A549 (cell line): ENCODE data around the gene LRRC41. TPM values are rescaled to one million over a fixed set of nuclear protein-coding genes. Genes with fewer than 3 reads are reported as not detected.
"Not testable (repeated sequence)": the region's sequence is repeated elsewhere in the genome, so short reads cannot be mapped to it uniquely, and the experiment has no call there.

Experiments used
- ATAC-seq, 2 experiments: fragments of 200-7000 bp in 1 of 2; fragments of >200 bp in 1 of 2; cut with Nextera tagmentation in 1 of 2; cut with Tn5 transposase in 1 of 2; 3 replicates each; pipeline versions ENCODE4 v1.8.0 to v1.9.1; 2018 to 2020; ENCODE audit warnings: mild to moderate bottlenecking in 1 of 2, moderate library complexity in 1 of 2
- CTCF ChIA-PET: fragments of 300-600 bp; sonication (Branson Sonifier 250); formaldehyde crosslinking; extraction: SDS; loops from one replicate; lab custom pipeline; 2021; ENCODE audit warnings: antibody characterized with exemption, inconsistent platforms; lab: Yijun Ruan, JAX
- POLR2A ChIA-PET: fragments of 350-600 bp; formaldehyde crosslinking; extraction: SDS; loops from one replicate; lab custom pipeline; 2021; ENCODE audit warnings: antibody characterized with exemption, inconsistent platforms; lab: Yijun Ruan, JAX
- DNase-seq, 2 experiments: peaks; one replicate each; pipeline versions ENCODE4 v3.0.0 to v3.0.0-alpha.2; 2011 to 2016; ENCODE audit warnings: low read depth in 1 of 2, low spot score in 1 of 2
- FAIRE-seq: peaks from 2 replicates; lab custom pipeline; 2011; peaks lifted over from hg19 to GRCh38; lab: Jason Lieb, UNC
- H3K27ac ChIP-seq, 2 experiments: fragments of >200 bp; sonication (Bioruptor Twin); formaldehyde crosslinking; 3 replicates each; pipeline ENCODE4 v1.5.1; 2016 to 2017
- H3K4me1 ChIP-seq: fragments of >200 bp; sonication (Bioruptor Twin); formaldehyde crosslinking; 3 replicates; pipeline ENCODE4 v1.6.1; 2016
- H3K4me2 ChIP-seq: fragments of >200 bp; sonication (Bioruptor Twin); formaldehyde crosslinking; 3 replicates; pipeline ENCODE4 v1.6.1; 2016
- H3K4me3 ChIP-seq: fragments of >200 bp; sonication (Bioruptor Twin); formaldehyde crosslinking; 3 replicates; pipeline ENCODE4 v1.5.1; 2016
- H3K9me3 ChIP-seq: fragments of >200 bp; sonication (Bioruptor Twin); formaldehyde crosslinking; 3 replicates; pipeline ENCODE4 v1.6.1; 2016
- FOSL2 ChIP-seq, 2 experiments: fragments of 450-650 bp in 1 of 2; fragments of >200 bp in 1 of 2; sonication (Bioruptor Twin) in 1 of 2; formaldehyde crosslinking; IDR thresholded peaks; 2 replicates each; pipeline versions ENCODE4 v1.5.0 to v1.6.1; 2016 to 2020; ENCODE audit warnings: mild to moderate bottlenecking in 1 of 2, moderate library complexity in 1 of 2
- HMGXB4 ChIP-seq: fragments of 250-450 bp; sonication (Bioruptor Pico); IDR thresholded peaks from 2 replicates; pipeline ENCODE4 v1.5.0; 2021; ENCODE audit warnings: mild to moderate bottlenecking, moderate library complexity, borderline replicate concordance
- HOXA7 ChIP-seq: fragments of 250-450 bp; sonication (Bioruptor Pico); IDR thresholded peaks from 2 replicates; pipeline ENCODE4 v1.5.0; 2020; ENCODE audit warnings: mild to moderate bottlenecking, moderate library complexity
- KDM1A ChIP-seq: fragments of 200-600 bp; sonication (generic); IDR thresholded peaks from 2 replicates; pipeline ENCODE4 v1.6.1; 2016; ENCODE audit warnings: low read depth, mild to moderate bottlenecking
- MAFK ChIP-seq: fragments of 450-650 bp; IDR thresholded peaks from 2 replicates; pipeline ENCODE4 v1.6.1; 2014; ENCODE audit not compliant: partially characterized antibody
- SREBF2 ChIP-seq: fragments of 450-650 bp; IDR thresholded peaks from 2 replicates; pipeline ENCODE4 v1.6.1; 2014; ENCODE audit warnings: mild to moderate bottlenecking, moderate library complexity
- ZC3H11A ChIP-seq: fragments of 450-650 bp; IDR thresholded peaks from 2 replicates; pipeline ENCODE4 v1.6.1; 2014; ENCODE audit warnings: antibody characterized with exemption, mild to moderate bottlenecking
- WGBS: methylation state at CpG from one replicate; pipeline ENCODE4 v1.1.6; 2017; ENCODE audit errors: missing lambda C conversion rate; 5-methylcytosine and 5-hydroxymethylcytosine counted together
- polyA plus RNA-seq, 4 experiments: library from polyadenylated mRNA; depleted of rRNA in 3 of 4; stranded (reverse); fragments of >200 nt; fragmentation: RNase III in 1 of 4; extraction: RNeasy Plus Mini Kit Qiagen cat#74134 plus additional on column Dnase treatment in 1 of 4; gene quantifications; 2 replicates in 3 of 4; 3 replicates in 1 of 4; pipeline ENCODE4 v1.2.3, GENCODE V29; 2011 to 2017
- TF ChIP-seq, protein P1 (sequence below): fragments of >200 bp; sonication (Bioruptor Twin); formaldehyde crosslinking; IDR thresholded peaks from 3 replicates; pipeline ENCODE4 v1.5.1; 2016

The LRRC41 gene
- polyA plus RNA-seq, 2 of the 4 experiments (the other 2 are of a cell fraction), result 28.6 to 33.4 TPM

DNA sequence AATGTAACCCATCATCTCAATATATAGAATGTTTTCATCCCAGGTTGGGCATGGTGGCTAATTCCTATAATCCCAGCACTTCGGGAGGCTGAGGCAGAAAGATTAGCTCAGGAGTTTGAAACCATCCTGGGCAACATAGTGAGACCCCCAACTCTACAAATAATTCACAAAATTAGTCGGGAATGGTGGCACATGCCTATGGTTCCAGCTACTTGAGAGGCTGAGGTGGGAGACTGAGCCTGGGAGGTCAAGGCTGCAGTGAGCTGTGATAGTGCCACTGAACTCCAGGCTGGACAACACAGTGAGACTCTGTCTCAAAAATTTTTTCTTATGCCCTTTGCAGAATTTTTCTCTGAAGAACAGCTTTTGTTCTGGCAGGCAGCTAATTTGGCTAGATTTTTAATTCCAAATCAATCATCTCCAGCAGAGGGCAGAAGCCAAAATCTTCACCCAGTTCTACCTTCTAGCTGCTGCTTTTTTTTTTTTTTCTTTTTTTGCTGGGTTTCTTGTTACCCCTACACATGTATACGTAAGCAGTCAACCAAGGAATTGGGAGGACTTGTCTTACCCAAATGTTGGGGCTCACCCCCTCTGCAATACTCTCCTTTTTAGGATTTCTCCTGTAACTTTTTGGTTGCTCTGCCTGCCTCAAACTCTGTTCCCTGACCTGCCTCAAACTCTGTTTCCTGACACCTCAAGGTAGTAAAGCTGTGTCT lies 58.6 kb downstream of the LRRC41 start:
- peaks cover 12% of the 10 kb centered on the region for H3K4me1 ChIP-seq
- H3K4me3 ChIP-seq, result no peak overlapping the region
- 0 out of 3 replicates have a peak overlapping the region, but pooled peaks have one; percentile 13 for H3K4me2 ChIP-seq
- DNase-seq (peak; percentile 17 to 47), ATAC-seq (no peak; a peak in 1 of 6 replicates), FAIRE-seq (no peak)
- no peak overlapping the region for H3K27ac ChIP-seq
- 12% methylated on average over 3 of the region's 3 CpGs for WGBS
- ChIA-PET POLR2A (no interaction called here), CTCF (interaction anchor here (0.6 to 2.5 kb wide), 18 partner anchors 10 to 844 kb away, joined by 3 to 13 read pairs (median 3); no protein-coding TSS in a partner anchor)
- TF ChIP-seq, protein P1, sequence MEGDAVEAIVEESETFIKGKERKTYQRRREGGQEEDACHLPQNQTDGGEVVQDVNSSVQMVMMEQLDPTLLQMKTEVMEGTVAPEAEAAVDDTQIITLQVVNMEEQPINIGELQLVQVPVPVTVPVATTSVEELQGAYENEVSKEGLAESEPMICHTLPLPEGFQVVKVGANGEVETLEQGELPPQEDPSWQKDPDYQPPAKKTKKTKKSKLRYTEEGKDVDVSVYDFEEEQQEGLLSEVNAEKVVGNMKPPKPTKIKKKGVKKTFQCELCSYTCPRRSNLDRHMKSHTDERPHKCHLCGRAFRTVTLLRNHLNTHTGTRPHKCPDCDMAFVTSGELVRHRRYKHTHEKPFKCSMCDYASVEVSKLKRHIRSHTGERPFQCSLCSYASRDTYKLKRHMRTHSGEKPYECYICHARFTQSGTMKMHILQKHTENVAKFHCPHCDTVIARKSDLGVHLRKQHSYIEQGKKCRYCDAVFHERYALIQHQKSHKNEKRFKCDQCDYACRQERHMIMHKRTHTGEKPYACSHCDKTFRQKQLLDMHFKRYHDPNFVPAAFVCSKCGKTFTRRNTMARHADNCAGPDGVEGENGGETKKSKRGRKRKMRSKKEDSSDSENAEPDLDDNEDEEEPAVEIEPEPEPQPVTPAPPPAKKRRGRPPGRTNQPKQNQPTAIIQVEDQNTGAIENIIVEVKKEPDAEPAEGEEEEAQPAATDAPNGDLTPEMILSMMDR, result peak; percentile 37
- no peak for TF ChIP-seq ZC3H11A
- no peaks in the 10 kb centered on the region for H3K9me3 ChIP-seq

- H3K4me2 ChIP-seq, FAIRE-seq, H3K4me3 ChIP-seq, ATAC-seq, DNase-seq, H3K27ac ChIP-seq, H3K9me3 ChIP-seq, POLR2A ChIA-PET: not testable (repeated sequence)
- 84% methylated on average over 3 of the region's 3 CpGs for WGBS
- CTCF ChIA-PET, result interaction anchor here (1.3 to 2.2 kb wide), 2 partner anchors 12 to 208 kb away, joined by 4 to 9 read pairs; no protein-coding TSS in a partner anchor
- H3K4me1 ChIP-seq, result peaks cover 11% of the 10 kb centered on the region
Observed at GRCh38 chr1:46243831-46244230, 59.6 kb downstream of the LRRC41 start.

- TF ChIP-seq KDM1A (no peak), MAFK (no peak), HOXA7 (CRISPR knock-in tag) (no peak), SREBF2 (no peak), HMGXB4 (CRISPR knock-in tag) (no peak)
- DNase-seq (no peak), ATAC-seq (no peak), FAIRE-seq (no peak)
- H3K4me1 ChIP-seq, result peaks cover 5% of the 10 kb centered on the region; the same call in 1 of the 3 replicates
- CTCF ChIA-PET, result no interaction called here
- no peaks in the 10 kb centered on the region for H3K9me3 ChIP-seq
- no peak overlapping the region for H3K4me2 ChIP-seq
- WGBS, result 70% methylated on average over 1 of the region's 1 CpG
- H3K27ac ChIP-seq, result no peak overlapping the region
- POLR2A ChIA-PET, result no interaction called here
- no peak overlapping the region for H3K4me3 ChIP-seq
Observed at GRCh38 chr1:46242918-46243317, 60.5 kb downstream of the LRRC41 start.

GRCh38 chr1:46241733-46242132 lies 61.7 kb downstream of the LRRC41 start:
- FAIRE-seq, DNase-seq, H3K4me2 ChIP-seq, H3K27ac ChIP-seq, H3K9me3 ChIP-seq, H3K4me1 ChIP-seq, CTCF ChIA-PET, POLR2A ChIA-PET, ATAC-seq, H3K4me3 ChIP-seq: not testable (repeated sequence)
- no CpG with 5 or more reads among the region's 38 CpGs for WGBS

- H3K27ac ChIP-seq; H3K4me3 ChIP-seq; POLR2A ChIA-PET; H3K9me3 ChIP-seq; TF ChIP-seq FOSL2 (IDR thresholded peaks at IDR 0.05): not testable (repeated sequence)
- 13% methylated on average over 1 of the region's 1 CpG for WGBS
- peak in 1 of 2 experiments; percentile 33 for DNase-seq
- peak; percentile 18; the same call in 1 of the 2 replicates for TF ChIP-seq FOSL2 (CRISPR knock-in tag; IDR thresholded peaks at IDR 0.05)
- TF ChIP-seq, all 56 proteins: peak for 1; not testable (repeated sequence) for 55
- ATAC-seq, CTCF ChIA-PET, H3K4me1 ChIP-seq, H3K4me2 ChIP-seq, FAIRE-seq: not testable (repeated sequence)
Observed at GRCh38 chr1:46238865-46239264, 64.6 kb downstream of the LRRC41 start.
